ENCODE data around the gene SAPCD2.

Gene SAPCD2

GRCh38 chr9:137037483-137037882 lies 32.9 kb downstream of the SAPCD2 start:
- Histone ChIP-seq H2AK5ac (ENCODE audit: low read length) (no peak overlapping the region), H2BK15ac (replicated peaks; ENCODE audit: low read depth) (no peak overlapping the region), H3K4me2 (ENCODE audit: low read length) (no peak overlapping the region), H3K4me3 (ENCODE audit: low read length) (no peak overlapping the region), H3K23ac (ENCODE audit: low read length) (no peak overlapping the region), H3K4me1 (ENCODE audit: control insufficient read depth, low read depth, low read length) (no peaks in the 10 kb centered on the region), H3K79me1 (ENCODE audit: low read length) (no peaks in the 10 kb centered on the region), H4K8ac (ENCODE audit: low read depth, low read length) (no peak overlapping the region), H2BK5ac (ENCODE audit: low read length) (no peak overlapping the region), H2BK120ac (ENCODE audit: low read depth, low read length) (no peak overlapping the region), H3K36me3 (ENCODE audit: control insufficient read depth, insufficient read depth, low read length) (no peaks in the 10 kb centered on the region), H3K27ac (ENCODE audit: low read depth, low read length) (no peak overlapping the region), H3K27me3 (ENCODE audit: insufficient read depth, low read length, poor library complexity) (no peaks in the 10 kb centered on the region), H3K56ac (ENCODE audit: low read length) (no peak overlapping the region), H3K4ac (ENCODE audit: low read depth, low read length) (no peak overlapping the region), H3K79me2 (ENCODE audit: control insufficient read depth, insufficient read depth, low read length) (no peaks in the 10 kb centered on the region), H3K18ac (ENCODE audit: low read length) (no peak overlapping the region), H3K9ac (ENCODE audit: low read length) (no peak overlapping the region), H4K5ac (ENCODE audit: low read length) (no peak overlapping the region)
- WGBS (ENCODE audit: extremely low coverage, insufficient coverage, low lambda C conversion rate) = no CpG with 5 or more reads among the region's 10 CpGs
- no peak for DNase-seq

DNA sequence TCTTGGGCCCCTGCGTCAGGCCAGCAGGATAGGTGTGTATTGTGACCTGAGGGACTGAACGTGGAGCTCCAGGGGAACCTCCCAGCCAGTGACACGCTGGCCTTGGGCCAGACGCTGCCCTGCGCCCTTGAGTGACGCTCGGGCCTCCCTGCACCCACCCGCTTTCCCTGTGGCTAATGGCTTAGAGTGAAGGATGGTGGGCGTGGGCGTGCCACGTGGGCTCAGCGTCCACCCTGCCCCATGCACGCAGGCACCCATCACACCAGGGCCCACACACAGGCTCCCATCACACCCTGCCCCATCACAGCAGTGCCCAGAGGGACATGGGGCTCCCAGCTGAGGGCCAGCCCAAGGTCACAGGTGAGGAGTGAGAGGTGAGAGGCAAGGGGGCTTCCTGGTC lies 33.3 kb downstream of the SAPCD2 start:
- H3K27me3 ChIP-seq (ENCODE audit: insufficient read depth, low read length, poor library complexity) = no peaks in the 10 kb centered on the region
- no peak overlapping the region for H2BK5ac ChIP-seq (ENCODE audit: low read length)
- no peak overlapping the region for H3K9ac ChIP-seq (ENCODE audit: low read length)
- no peak overlapping the region for H3K23ac ChIP-seq (ENCODE audit: low read length)
- no peak overlapping the region for H4K8ac ChIP-seq (ENCODE audit: low read depth, low read length)
- no peak overlapping the region for H4K5ac ChIP-seq (ENCODE audit: low read length)
- no CpG with 5 or more reads among the region's 13 CpGs for WGBS (ENCODE audit: extremely low coverage, insufficient coverage, low lambda C conversion rate)
- no peaks in the 10 kb centered on the region for H3K4me1 ChIP-seq (ENCODE audit: control insufficient read depth, low read depth, low read length)
- no peaks in the 10 kb centered on the region for H3K36me3 ChIP-seq (ENCODE audit: control insufficient read depth, insufficient read depth, low read length)
- H3K56ac ChIP-seq (ENCODE audit: low read length) = no peak overlapping the region
- H2BK15ac ChIP-seq (replicated peaks; ENCODE audit: low read depth) = no peak overlapping the region
- H3K4me3 ChIP-seq (ENCODE audit: low read length) = no peak overlapping the region
- H3K4me2 ChIP-seq (ENCODE audit: low read length) = no peak overlapping the region
- H3K27ac ChIP-seq (ENCODE audit: low read depth, low read length) = no peak overlapping the region
- H3K79me2 ChIP-seq (ENCODE audit: control insufficient read depth, insufficient read depth, low read length) = no peaks in the 10 kb centered on the region
- H3K79me1 ChIP-seq (ENCODE audit: low read length) = no peaks in the 10 kb centered on the region
- no peak overlapping the region for H2AK5ac ChIP-seq (ENCODE audit: low read length)
- no peak for DNase-seq
- H3K18ac ChIP-seq (ENCODE audit: low read length) = no peak overlapping the region
- H3K4ac ChIP-seq (ENCODE audit: low read depth, low read length) = no peak overlapping the region
- H2BK120ac ChIP-seq (ENCODE audit: low read depth, low read length) = no peak overlapping the region

- WGBS (ENCODE audit: extremely low coverage, insufficient coverage, low lambda C conversion rate) = no CpG with 5 or more reads among the region's 8 CpGs
- no peaks in the 10 kb centered on the region for H3K4me1 ChIP-seq (ENCODE audit: control insufficient read depth, low read depth, low read length)
- no peak overlapping the region for H3K4me3 ChIP-seq (ENCODE audit: low read length)
Measured at GRCh38 chr9:137035937-137036336, 34.4 kb downstream of the SAPCD2 start.

GRCh38 chr9:137035507-137035834 lies 34.9 kb downstream of the SAPCD2 start:
- Histone ChIP-seq H2BK5ac (ENCODE audit: low read length) (no peak overlapping the region), H4K8ac (ENCODE audit: low read depth, low read length) (no peak overlapping the region), H3K79me2 (ENCODE audit: control insufficient read depth, insufficient read depth, low read length) (no peaks in the 10 kb centered on the region), H3K4me3 (ENCODE audit: low read length) (no peak overlapping the region), H2BK15ac (replicated peaks; ENCODE audit: low read depth) (no peak overlapping the region), H2AK5ac (ENCODE audit: low read length) (no peak overlapping the region), H2BK120ac (ENCODE audit: low read depth, low read length) (no peak overlapping the region), H3K36me3 (ENCODE audit: control insufficient read depth, insufficient read depth, low read length) (no peaks in the 10 kb centered on the region), H3K4me1 (ENCODE audit: control insufficient read depth, low read depth, low read length) (no peaks in the 10 kb centered on the region), H3K27ac (ENCODE audit: low read depth, low read length) (no peak overlapping the region), H3K9ac (ENCODE audit: low read length) (no peak overlapping the region), H3K23ac (ENCODE audit: low read length) (no peak overlapping the region), H3K4me2 (ENCODE audit: low read length) (no peak overlapping the region), H3K79me1 (ENCODE audit: low read length) (no peaks in the 10 kb centered on the region), H3K27me3 (ENCODE audit: insufficient read depth, low read length, poor library complexity) (no peaks in the 10 kb centered on the region), H3K18ac (ENCODE audit: low read length) (no peak overlapping the region), H3K56ac (ENCODE audit: low read length) (no peak overlapping the region), H4K5ac (ENCODE audit: low read length) (no peak overlapping the region), H3K4ac (ENCODE audit: low read depth, low read length) (no peak overlapping the region)
- DNase-seq = no peak
- no CpG with 5 or more reads among the region's 9 CpGs for WGBS (ENCODE audit: extremely low coverage, insufficient coverage, low lambda C conversion rate)

More at GRCh38 chr9:137035937-137036336, 34.4 kb downstream of the SAPCD2 start:
- Histone ChIP-seq H4K8ac (ENCODE audit: low read depth, low read length) (no peak overlapping the region), H4K5ac (ENCODE audit: low read length) (no peak overlapping the region), H3K27ac (ENCODE audit: low read depth, low read length) (no peak overlapping the region), H3K79me2 (ENCODE audit: control insufficient read depth, insufficient read depth, low read length) (no peaks in the 10 kb centered on the region), H3K27me3 (ENCODE audit: insufficient read depth, low read length, poor library complexity) (no peaks in the 10 kb centered on the region), H2BK15ac (replicated peaks; ENCODE audit: low read depth) (no peak overlapping the region), H3K4ac (ENCODE audit: low read depth, low read length) (no peak overlapping the region), H3K9ac (ENCODE audit: low read length) (no peak overlapping the region), H3K18ac (ENCODE audit: low read length) (no peak overlapping the region), H3K4me2 (ENCODE audit: low read length) (no peak overlapping the region), H3K79me1 (ENCODE audit: low read length) (no peaks in the 10 kb centered on the region), H3K56ac (ENCODE audit: low read length) (no peak overlapping the region), H3K23ac (ENCODE audit: low read length) (no peak overlapping the region), H3K36me3 (ENCODE audit: control insufficient read depth, insufficient read depth, low read length) (no peaks in the 10 kb centered on the region), H2BK120ac (ENCODE audit: low read depth, low read length) (no peak overlapping the region), H2AK5ac (ENCODE audit: low read length) (no peak overlapping the region), H2BK5ac (ENCODE audit: low read length) (no peak overlapping the region)
- DNase-seq = no peak

DNA sequence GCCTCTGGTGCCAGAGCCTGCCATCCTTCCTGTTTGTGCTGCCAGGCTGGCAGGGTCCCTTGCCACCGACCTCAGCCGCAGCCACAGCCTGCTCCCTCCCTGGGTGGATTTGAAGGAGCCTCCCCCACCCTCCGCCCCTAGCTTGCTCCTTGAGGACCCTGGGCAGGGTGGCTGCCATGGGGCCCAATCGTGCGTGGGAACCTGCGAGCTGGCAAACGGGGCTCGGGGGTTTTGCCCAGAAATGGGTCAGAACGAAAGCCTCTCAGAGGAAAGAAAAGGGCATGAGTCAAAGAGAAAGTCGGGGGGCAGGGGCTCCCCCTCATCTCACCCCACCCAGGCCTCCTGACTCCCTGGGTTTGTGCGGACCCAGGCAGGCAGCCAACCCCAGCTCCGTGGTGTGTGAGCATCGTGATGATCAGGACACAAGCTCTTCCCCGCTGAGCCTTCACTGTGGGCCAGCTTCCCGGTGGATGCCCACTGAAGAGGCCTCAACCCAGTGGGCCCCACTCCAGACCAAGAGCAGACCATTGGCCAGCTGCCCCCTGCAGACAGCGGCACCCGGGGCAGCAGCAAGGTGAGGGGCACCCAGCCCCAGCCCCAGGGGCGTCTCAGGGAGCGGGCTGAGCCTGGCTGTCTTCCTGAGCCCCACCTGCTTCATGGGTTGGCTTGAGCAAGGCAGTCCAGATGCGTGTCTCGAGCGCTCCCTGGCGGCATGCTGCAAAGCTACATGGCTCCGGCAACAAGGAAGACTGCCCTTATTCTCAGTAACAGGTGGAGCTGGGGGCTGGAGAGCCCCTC lies 35.4 kb downstream of the SAPCD2 start:
- no peak overlapping the region for H2AK5ac ChIP-seq (ENCODE audit: low read length)
- H4K8ac ChIP-seq (ENCODE audit: low read depth, low read length) = no peak overlapping the region
- H3K56ac ChIP-seq (ENCODE audit: low read length) = no peak overlapping the region
- no peak overlapping the region for H3K23ac ChIP-seq (ENCODE audit: low read length)
- no peak overlapping the region for H3K4ac ChIP-seq (ENCODE audit: low read depth, low read length)
- H2BK15ac ChIP-seq (replicated peaks; ENCODE audit: low read depth) = no peak overlapping the region
- DNase-seq = peak; percentile 83
- H4K5ac ChIP-seq (ENCODE audit: low read length) = no peak overlapping the region
- H3K27me3 ChIP-seq (ENCODE audit: insufficient read depth, low read length, poor library complexity) = no peaks in the 10 kb centered on the region
- H3K36me3 ChIP-seq (ENCODE audit: control insufficient read depth, insufficient read depth, low read length) = no peaks in the 10 kb centered on the region
- no peak overlapping the region for H2BK120ac ChIP-seq (ENCODE audit: low read depth, low read length)
- no peaks in the 10 kb centered on the region for H3K4me1 ChIP-seq (ENCODE audit: control insufficient read depth, low read depth, low read length)
- no peaks in the 10 kb centered on the region for H3K79me2 ChIP-seq (ENCODE audit: control insufficient read depth, insufficient read depth, low read length)
- no peak overlapping the region for H3K27ac ChIP-seq (ENCODE audit: low read depth, low read length)
- H3K18ac ChIP-seq (ENCODE audit: low read length) = no peak overlapping the region
- no peak overlapping the region for H3K9ac ChIP-seq (ENCODE audit: low read length)
- H3K79me1 ChIP-seq (ENCODE audit: low read length) = no peaks in the 10 kb centered on the region
- no CpG with 5 or more reads among the region's 24 CpGs for WGBS (ENCODE audit: extremely low coverage, insufficient coverage, low lambda C conversion rate)
- no peak overlapping the region for H2BK5ac ChIP-seq (ENCODE audit: low read length)
- H3K4me3 ChIP-seq (ENCODE audit: low read length) = no peak overlapping the region
- no peak overlapping the region for H3K4me2 ChIP-seq (ENCODE audit: low read length)

Measured in mesendoderm (in vitro differentiated cells).